Spinal cord (tissue), 10 donors: ENCODE results near the gene EHMT1. TPM values are rescaled to one million over a fixed set of nuclear protein-coding genes. Genes with fewer than 3 reads are reported as not detected.

ENCODE experiments used
- DNase-seq, 6 donors: peaks; one replicate each; pipeline versions ENCODE4 v3.0.0 to v3.0.0-alpha.2; 2013 to 2015; ENCODE audit warnings: low spot score in 6 of 6, low read depth in 4 of 6
- H3K27ac ChIP-seq: one replicate; pipeline ENCODE4 v1.5.1; 2013; ENCODE audit warnings: low read depth, low read length, control low read depth
- H3K27me3 ChIP-seq: one replicate; pipeline ENCODE4 v1.6.1; 2013; ENCODE audit warnings: low read length; ENCODE audit not compliant: control insufficient read depth, insufficient read depth
- H3K36me3 ChIP-seq: one replicate; pipeline ENCODE4 v1.6.1; 2013; ENCODE audit warnings: low read length; ENCODE audit not compliant: control insufficient read depth, insufficient read depth
- H3K4me1 ChIP-seq: one replicate; pipeline ENCODE4 v1.6.1; 2013; ENCODE audit warnings: low read length; ENCODE audit not compliant: control insufficient read depth, insufficient read depth
- H3K4me3 ChIP-seq: one replicate; pipeline ENCODE4 v1.5.1; 2013; ENCODE audit warnings: low read depth, low read length, control low read depth
- H3K9me3 ChIP-seq: one replicate; pipeline ENCODE4 v1.6.1; 2013; ENCODE audit warnings: low read length; ENCODE audit not compliant: control insufficient read depth, insufficient read depth
- WGBS: methylation state at CpG from one replicate; pipeline ENCODE4 v1.1.5; 2013; ENCODE audit warnings: missing lambda C conversion rate; ENCODE audit not compliant: insufficient coverage; 5-methylcytosine and 5-hydroxymethylcytosine counted together
- polyA plus RNA-seq, 2 donors: library from polyadenylated mRNA; unstranded; fragments of 120-200 nt; gene quantifications; one replicate each; pipeline ENCODE4 v1.2.1, GENCODE V29; 2013; ENCODE audit not compliant: insufficient read length in 2 of 2
- total RNA-seq, 2 donors: library from RNA; depleted of rRNA in 1 of 2; stranded (reverse); fragments of 120-200 nt in 1 of 2; fragments of >200 nt in 1 of 2; gene quantifications; one replicate each; pipeline versions ENCODE4 v1.2.3 to v1.2.4, GENCODE V29; 2013 to 2014
- donor health status: healthy.

Gene EHMT1
- total and polyA plus RNA-seq, 4 donors, result 35.8 to 86.2 (median 57.1) TPM

- Histone ChIP-seq H3K4me1 (no peaks in the 10 kb centered on the region), H3K27me3 (no peaks in the 10 kb centered on the region), H3K27ac (no peak overlapping the region), H3K36me3 (peaks cover 66% of the 10 kb centered on the region), H3K4me3 (no peak overlapping the region), H3K9me3 (peaks cover 5% of the 10 kb centered on the region)
- peak in 1 of 6 donors; percentile 25 for DNase-seq
- WGBS, result 86% methylated on average over 21 of the region's 21 CpGs
These were observed 209.9 kb downstream of the EHMT1 start for GRCh38 chr9:137828527-137829259.

DNA sequence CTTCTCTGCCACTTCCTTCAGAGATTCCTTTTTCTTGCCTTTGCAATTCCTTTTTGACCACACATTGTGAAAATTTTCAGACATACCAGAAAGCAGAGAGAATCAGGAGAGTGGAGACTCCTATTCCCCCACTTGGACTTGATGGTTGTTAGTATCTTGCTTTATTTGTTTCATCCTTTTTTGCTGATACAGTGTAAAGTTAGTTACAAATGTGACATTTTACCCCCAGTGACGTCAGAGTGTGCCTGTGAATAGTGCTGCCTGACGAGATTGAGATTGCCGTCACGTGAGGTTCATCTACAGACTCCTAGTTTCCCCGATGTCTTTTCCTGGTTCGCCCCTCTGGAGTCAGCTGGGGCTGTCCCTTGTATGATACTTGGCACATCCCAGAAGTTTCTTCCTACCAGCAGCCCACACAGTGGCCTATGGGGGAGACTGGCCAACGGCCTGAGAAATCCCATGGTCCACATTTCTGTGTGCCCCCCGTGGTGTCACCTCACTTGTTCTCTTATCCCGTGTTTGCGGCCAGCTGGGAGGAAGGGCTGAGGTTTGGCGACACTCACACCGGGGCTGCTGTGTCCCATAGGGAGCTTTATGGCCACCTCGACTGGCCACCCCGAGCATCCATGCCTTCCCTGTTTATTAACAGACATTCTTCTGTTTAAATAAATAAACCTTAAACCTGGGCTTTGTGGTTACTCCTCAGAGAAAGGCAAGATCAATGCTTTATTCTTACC, 210.6 kb downstream of the EHMT1 start:
- H3K4me3 ChIP-seq, result no peak overlapping the region
- no peaks in the 10 kb centered on the region for H3K4me1 ChIP-seq
- DNase-seq, result no peak
- peaks cover 71% of the 10 kb centered on the region for H3K36me3 ChIP-seq
- peaks cover 5% of the 10 kb centered on the region for H3K9me3 ChIP-seq
- H3K27me3 ChIP-seq, result no peaks in the 10 kb centered on the region
- WGBS, result 93% methylated on average over 12 of the region's 14 CpGs
- no peak overlapping the region for H3K27ac ChIP-seq

DNA sequence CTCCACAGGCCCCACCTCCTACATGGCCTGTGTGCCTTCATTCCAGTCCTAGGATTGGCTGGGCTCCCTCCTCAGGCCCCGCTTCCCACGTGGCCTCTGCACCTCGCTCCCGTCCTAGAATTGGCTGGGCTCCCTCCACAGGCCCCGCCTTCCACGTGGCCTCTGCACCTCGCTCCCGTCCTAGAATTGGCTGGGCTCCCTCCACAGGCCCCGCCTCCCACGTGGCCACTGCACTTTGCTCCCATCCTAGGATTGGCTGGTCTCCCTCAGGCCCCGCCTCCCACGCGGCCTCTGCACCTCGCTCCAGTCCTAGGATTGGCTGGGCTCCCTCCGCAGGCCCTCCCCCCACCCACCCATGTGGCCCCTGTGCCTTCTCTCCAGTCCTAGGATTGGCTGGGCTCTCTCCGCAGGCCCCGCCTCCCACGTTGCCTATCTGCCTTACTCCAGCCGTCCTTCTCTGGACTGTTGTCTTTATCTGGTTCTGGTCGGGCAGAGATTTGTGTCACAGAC, 213.4 kb downstream of the EHMT1 start:
- Histone ChIP-seq H3K9me3 (no peaks in the 10 kb centered on the region), H3K4me3 (no peak overlapping the region), H3K36me3 (peaks cover 72% of the 10 kb centered on the region), H3K27ac (no peak overlapping the region), H3K4me1 (no peaks in the 10 kb centered on the region), H3K27me3 (no peaks in the 10 kb centered on the region)
- DNase-seq, result no peak
- WGBS, result 96% methylated on average over 20 of the region's 20 CpGs

GRCh38 chr9:137832830-137833590, 214.2 kb downstream of the EHMT1 start:
- Histone ChIP-seq H3K9me3 (no peaks in the 10 kb centered on the region), H3K36me3 (peaks cover 73% of the 10 kb centered on the region), H3K27ac (no peak overlapping the region), H3K27me3 (no peaks in the 10 kb centered on the region), H3K4me1 (no peaks in the 10 kb centered on the region), H3K4me3 (no peak overlapping the region)
- 96% methylated on average over 38 of the region's 44 CpGs for WGBS
- no peak for DNase-seq

DNA sequence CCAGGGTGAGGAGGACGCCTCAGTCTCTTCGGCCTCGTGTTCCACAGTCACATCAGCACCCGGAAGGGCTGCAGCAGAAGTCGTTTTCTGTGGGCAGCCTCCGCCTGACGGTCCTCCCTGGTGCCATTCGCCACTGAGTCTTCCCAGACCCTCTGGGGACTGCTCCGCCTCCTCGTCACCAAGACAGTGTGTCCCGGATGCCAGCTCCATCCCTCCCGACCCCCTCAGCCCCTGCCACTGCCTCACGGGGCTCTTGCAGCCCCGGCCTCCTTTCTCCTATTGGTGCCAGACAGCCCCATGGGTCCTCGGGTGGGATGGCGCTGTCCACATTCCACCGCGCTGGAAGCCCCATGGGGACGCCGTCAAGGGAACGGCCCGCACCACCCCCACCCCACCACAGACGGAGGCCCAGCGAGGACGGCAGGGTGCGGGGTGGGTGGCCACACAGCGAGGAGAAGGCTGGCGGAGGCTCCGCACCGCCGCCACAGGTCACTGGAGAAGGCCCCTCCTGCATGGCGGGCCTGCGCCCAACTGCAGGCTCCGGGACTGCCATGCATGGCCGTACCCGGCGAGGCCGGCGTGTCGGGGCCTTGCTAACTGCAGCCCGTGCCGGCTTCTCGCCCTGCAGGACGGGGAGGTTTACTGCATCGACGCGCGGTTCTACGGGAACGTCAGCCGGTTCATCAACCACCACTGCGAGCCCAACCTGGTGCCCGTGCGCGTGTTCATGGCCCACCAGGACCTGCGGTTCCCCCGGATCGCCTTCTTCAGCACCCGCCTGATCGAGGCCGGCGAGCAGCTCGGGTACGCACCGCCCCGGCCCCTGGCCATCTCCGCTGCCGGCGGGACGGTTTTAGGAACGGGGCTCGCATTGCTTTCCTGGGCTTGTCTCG, 215.2 kb downstream of the EHMT1 start:
- Histone ChIP-seq H3K4me3 (no peak overlapping the region), H3K36me3 (peaks cover 70% of the 10 kb centered on the region), H3K27me3 (no peaks in the 10 kb centered on the region), H3K9me3 (no peaks in the 10 kb centered on the region), H3K4me1 (no peaks in the 10 kb centered on the region), H3K27ac (no peak overlapping the region)
- WGBS, result 95% methylated on average over 68 of the region's 73 CpGs
- no peak for DNase-seq

- Histone ChIP-seq H3K4me3 (no peak overlapping the region), H3K4me1 (no peaks in the 10 kb centered on the region), H3K27me3 (no peaks in the 10 kb centered on the region), H3K9me3 (no peaks in the 10 kb centered on the region), H3K36me3 (peaks cover 66% of the 10 kb centered on the region), H3K27ac (no peak overlapping the region)
- DNase-seq, result no peak
- WGBS, result 96% methylated on average over 59 of the region's 66 CpGs
These were observed 216.2 kb downstream of the EHMT1 start for GRCh38 chr9:137834846-137835546.

- no peak overlapping the region for H3K4me3 ChIP-seq
- WGBS, result 92% methylated on average over 28 of the region's 28 CpGs
- no peaks in the 10 kb centered on the region for H3K27me3 ChIP-seq
- no peaks in the 10 kb centered on the region for H3K4me1 ChIP-seq
- no peak for DNase-seq
- H3K36me3 ChIP-seq, result peaks cover 66% of the 10 kb centered on the region
- H3K9me3 ChIP-seq, result no peaks in the 10 kb centered on the region
- no peak overlapping the region for H3K27ac ChIP-seq
These were observed 217.5 kb downstream of the EHMT1 start for GRCh38 chr9:137836151-137836830.

DNA sequence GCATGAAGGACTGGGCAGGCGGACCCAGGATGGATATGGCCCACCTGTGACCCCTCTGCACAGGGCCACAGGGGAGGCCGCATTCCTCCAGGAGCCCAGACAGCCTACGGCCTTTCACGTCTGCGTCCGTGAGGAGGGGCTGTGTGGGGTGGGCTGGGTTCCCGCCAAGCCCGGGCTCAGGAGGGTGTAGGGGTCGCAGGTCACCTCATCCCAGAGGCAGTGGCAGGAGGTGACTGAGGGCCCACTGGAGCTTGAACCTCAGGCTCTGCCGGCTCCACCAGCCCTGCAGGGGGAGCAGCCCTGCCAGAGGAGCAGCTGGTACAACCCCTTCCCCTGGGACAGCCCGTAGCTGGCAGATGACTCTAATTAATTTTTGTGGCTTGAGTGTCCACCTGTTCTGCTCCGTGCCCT, 218.0 kb downstream of the EHMT1 start:
- Histone ChIP-seq H3K36me3 (peaks cover 63% of the 10 kb centered on the region), H3K4me1 (no peaks in the 10 kb centered on the region), H3K27me3 (no peaks in the 10 kb centered on the region), H3K4me3 (no peak overlapping the region), H3K9me3 (no peaks in the 10 kb centered on the region), H3K27ac (no peak overlapping the region)
- DNase-seq, result no peak
- WGBS, result 69% methylated on average over 12 of the region's 12 CpGs
